ENCODE results near the gene NWD2. TPM values are rescaled to one million over a fixed set of nuclear protein-coding genes. Genes with fewer than 3 reads are reported as not detected.

NWD2 gene
- total and polyA plus RNA-seq, 7 donors: under 0.01 to 2.3 (median 0.35) TPM

DNA sequence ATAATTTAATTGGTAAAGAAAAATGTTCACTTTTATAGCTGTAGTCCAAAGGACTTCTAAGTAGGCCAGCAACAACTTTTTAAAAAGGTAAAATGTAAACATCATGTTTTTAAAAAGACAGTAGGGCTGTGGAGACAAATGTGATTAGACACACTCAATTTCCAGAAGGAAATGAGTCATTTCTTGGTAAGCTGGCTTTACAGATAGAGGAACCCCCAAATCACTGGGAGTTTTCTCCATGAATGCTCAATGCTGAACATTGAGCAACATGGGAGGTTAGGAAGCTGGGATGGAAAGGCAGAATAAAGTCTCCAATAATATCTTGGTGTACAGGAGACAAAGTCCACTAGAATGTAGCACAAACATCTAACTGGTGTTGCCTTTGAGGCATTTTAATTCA lies 121.3 kb downstream of the NWD2 start:
- no peak for DNase-seq
- no peak for TF ChIP-seq POLR2AphosphoS5 (IDR thresholded peaks at IDR 0.05)
- no peak for TF ChIP-seq EP300 (IDR thresholded peaks at IDR 0.05)
- TF ChIP-seq, protein P1, sequence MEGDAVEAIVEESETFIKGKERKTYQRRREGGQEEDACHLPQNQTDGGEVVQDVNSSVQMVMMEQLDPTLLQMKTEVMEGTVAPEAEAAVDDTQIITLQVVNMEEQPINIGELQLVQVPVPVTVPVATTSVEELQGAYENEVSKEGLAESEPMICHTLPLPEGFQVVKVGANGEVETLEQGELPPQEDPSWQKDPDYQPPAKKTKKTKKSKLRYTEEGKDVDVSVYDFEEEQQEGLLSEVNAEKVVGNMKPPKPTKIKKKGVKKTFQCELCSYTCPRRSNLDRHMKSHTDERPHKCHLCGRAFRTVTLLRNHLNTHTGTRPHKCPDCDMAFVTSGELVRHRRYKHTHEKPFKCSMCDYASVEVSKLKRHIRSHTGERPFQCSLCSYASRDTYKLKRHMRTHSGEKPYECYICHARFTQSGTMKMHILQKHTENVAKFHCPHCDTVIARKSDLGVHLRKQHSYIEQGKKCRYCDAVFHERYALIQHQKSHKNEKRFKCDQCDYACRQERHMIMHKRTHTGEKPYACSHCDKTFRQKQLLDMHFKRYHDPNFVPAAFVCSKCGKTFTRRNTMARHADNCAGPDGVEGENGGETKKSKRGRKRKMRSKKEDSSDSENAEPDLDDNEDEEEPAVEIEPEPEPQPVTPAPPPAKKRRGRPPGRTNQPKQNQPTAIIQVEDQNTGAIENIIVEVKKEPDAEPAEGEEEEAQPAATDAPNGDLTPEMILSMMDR (IDR thresholded peaks at IDR 0.05): no peak
- TF ChIP-seq POLR2A (IDR thresholded peaks at IDR 0.05): no peak
- no peaks in the 10 kb centered on the region for H3K9me3 ChIP-seq
- H3K27ac ChIP-seq: no peak overlapping the region
- H3K27me3 ChIP-seq: no peaks in the 10 kb centered on the region
- no peaks in the 10 kb centered on the region for H3K4me1 ChIP-seq
- intact Hi-C loops (cut with DNase I): no loop called here
- H3K4me3 ChIP-seq: no peak overlapping the region
- no peaks in the 10 kb centered on the region for H3K36me3 ChIP-seq

DNA sequence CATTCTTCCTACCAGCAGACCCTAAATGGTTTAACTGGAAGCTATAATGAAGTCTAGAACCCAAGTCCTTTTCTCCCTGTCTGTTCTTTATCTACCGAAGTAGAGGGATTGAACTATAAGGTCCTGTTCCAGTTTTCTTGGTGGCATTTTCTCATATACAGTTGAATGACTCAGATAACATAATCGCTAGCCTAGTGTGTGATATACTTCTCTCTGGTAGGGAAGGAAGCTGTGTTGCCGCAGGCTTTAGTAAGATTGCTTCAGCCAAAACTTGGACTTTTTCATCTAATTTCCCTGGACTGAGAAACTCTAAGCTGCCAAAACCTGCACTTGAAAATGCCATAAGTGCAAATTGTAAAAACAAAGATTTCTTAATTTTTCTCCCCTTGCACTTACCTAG lies 123.4 kb downstream of the NWD2 start:
- intact Hi-C loops (cut with DNase I): no loop called here
- DNase-seq: no peak
- WGBS, 2 donors: 86 to 95% methylated on average over 3 of the region's 3 CpGs
- H3K27me3 ChIP-seq: no peaks in the 10 kb centered on the region
- H3K36me3 ChIP-seq: no peaks in the 10 kb centered on the region
- no peaks in the 10 kb centered on the region for H3K9me3 ChIP-seq
- TF ChIP-seq POLR2AphosphoS5 (IDR thresholded peaks at IDR 0.05): no peak
- no peaks in the 10 kb centered on the region for H3K4me1 ChIP-seq
- no peak overlapping the region for H3K27ac ChIP-seq
- H3K4me3 ChIP-seq: no peak overlapping the region

DNA sequence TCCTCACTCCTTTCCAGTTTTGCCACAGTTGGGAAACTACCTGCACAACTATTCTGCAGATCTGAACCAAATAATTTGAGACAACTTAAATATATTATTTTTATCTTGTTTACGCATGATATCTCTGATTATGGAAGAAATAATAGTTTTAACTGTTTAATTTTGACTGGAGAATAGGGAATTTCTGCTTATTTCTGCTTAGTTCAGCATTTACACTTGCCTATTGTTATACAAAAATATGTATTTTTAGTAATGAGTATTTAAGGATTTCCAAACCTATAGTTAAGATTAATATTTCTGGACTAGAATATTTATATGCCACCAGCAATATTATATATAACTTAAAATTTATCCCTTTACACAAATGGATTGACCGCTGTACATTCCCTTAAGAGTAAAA lies 125.5 kb downstream of the NWD2 start:
- no peak overlapping the region for H3K4me3 ChIP-seq
- no peaks in the 10 kb centered on the region for H3K4me1 ChIP-seq
- DNase-seq: no peak
- H3K27ac ChIP-seq: no peak overlapping the region
- H3K9me3 ChIP-seq: no peaks in the 10 kb centered on the region
- TF ChIP-seq POLR2AphosphoS5 (IDR thresholded peaks at IDR 0.05): no peak
- TF ChIP-seq, protein P1 (IDR thresholded peaks at IDR 0.05): no peak
- no peak for TF ChIP-seq EP300 (IDR thresholded peaks at IDR 0.05)
- TF ChIP-seq POLR2A (IDR thresholded peaks at IDR 0.05): no peak
- no peaks in the 10 kb centered on the region for H3K36me3 ChIP-seq
- H3K27me3 ChIP-seq: no peaks in the 10 kb centered on the region
- whole genome bisulfite sequencing, 2 donors: 96 to 99% methylated on average over 2 of the region's 2 CpGs
- intact Hi-C loops (cut with DNase I): no loop called here

- Histone ChIP-seq H3K9me3 (no peaks in the 10 kb centered on the region), H3K36me3 (no peaks in the 10 kb centered on the region), H3K4me3 (no peak overlapping the region), H3K27ac (no peak overlapping the region), H3K27me3 (no peaks in the 10 kb centered on the region), H3K4me1 (no peaks in the 10 kb centered on the region)
- 66 to 82% methylated on average over 9 of the region's 9 CpGs for WGBS, 2 donors
- no peak for DNase-seq
- intact Hi-C loops (cut with DNase I): loop anchor here (10.0 kb wide), 1 partner anchor 1026 kb away; no protein-coding TSS in a partner anchor
- TF ChIP-seq POLR2A (IDR thresholded peaks at IDR 0.05) (no peak), POLR2AphosphoS5 (IDR thresholded peaks at IDR 0.05) (no peak), EP300 (IDR thresholded peaks at IDR 0.05) (no peak)
- TF ChIP-seq, protein P1 (IDR thresholded peaks at IDR 0.05): no peak
Measured at GRCh38 chr4:37381040-37381668, 136.6 kb downstream of the NWD2 start.

DNA sequence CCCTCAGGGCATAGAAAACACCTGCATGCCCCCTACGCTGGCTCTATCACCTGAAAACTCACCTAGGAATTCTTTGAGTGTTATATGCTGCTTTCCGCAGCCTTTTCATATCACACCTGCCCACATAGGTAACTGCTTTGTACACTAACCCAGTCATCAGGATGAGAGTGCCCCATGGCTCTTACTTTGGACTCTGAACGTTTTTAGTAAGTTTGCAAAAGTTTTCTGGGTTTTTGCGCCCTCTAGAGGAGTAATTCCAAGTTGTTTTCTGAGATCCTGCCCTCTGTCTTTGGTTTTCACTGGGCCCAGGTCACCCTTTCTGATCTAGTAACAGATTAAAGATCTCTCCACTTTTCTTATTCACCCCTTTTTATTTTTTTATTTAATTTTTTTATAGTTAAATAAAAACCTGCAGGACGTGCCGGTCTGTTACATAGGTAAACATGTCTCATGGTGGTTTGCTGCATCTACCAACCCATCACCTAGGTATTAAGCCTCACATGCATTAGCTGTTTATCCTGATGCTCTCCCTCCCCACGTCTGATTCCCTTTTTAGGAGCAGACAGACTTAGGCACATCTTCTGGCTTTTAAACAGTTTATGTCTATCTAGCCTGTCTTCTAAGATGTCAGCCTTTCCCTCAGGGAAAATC lies 139.2 kb downstream of the NWD2 start:
- Histone ChIP-seq H3K4me1 (no peaks in the 10 kb centered on the region), H3K27ac (no peak overlapping the region), H3K9me3 (no peaks in the 10 kb centered on the region), H3K4me3 (no peak overlapping the region), H3K27me3 (no peaks in the 10 kb centered on the region), H3K36me3 (no peaks in the 10 kb centered on the region)
- WGBS, 2 donors: 10 to 39% methylated on average over 7 of the region's 7 CpGs
- TF ChIP-seq EP300 (IDR thresholded peaks at IDR 0.05) (no peak), POLR2A (IDR thresholded peaks at IDR 0.05) (no peak), POLR2AphosphoS5 (IDR thresholded peaks at IDR 0.05) (no peak)
- TF ChIP-seq, protein P1 (IDR thresholded peaks at IDR 0.05): peak in 2 of 4 experiments; percentile 11 to 40
- no peak for DNase-seq
- intact Hi-C loops (cut with DNase I): loop anchor here (10.0 kb wide), 1 partner anchor 1029 kb away; no protein-coding TSS in a partner anchor
